Fibroblast of skin of scalp (primary cell): Measurements from ENCODE around the gene SULT2A1.
"Not testable (repeated sequence)": the region's sequence is repeated elsewhere in the genome, so short reads cannot be mapped to it uniquely, and the experiment has no call there.

Experiments
- DNase-seq: peaks from one replicate; pipeline ENCODE4 v3.0.0-alpha.2; 2013

Gene SULT2A1

GRCh38 chr19:47860602-47861297 lies 25.4 kb downstream of the SULT2A1 start:
- no peak for DNase-seq

- DNase-seq, result not testable (repeated sequence)
Measured at GRCh38 chr19:47859838-47860237, 26.3 kb downstream of the SULT2A1 start.

GRCh38 chr19:47858646-47859285 lies 27.3 kb downstream of the SULT2A1 start, which contains the start of gene TPRX2:
Gene TPRX2, plus strand, starts transcription at chr19:47859235. Its CDS starts 12 bp downstream, at chr19:47859247.
- not testable (repeated sequence) for DNase-seq

- DNase-seq, result not testable (repeated sequence)
Measured at GRCh38 chr19:47858231-47858630, 27.9 kb downstream of the SULT2A1 start.

GRCh38 chr19:47854459-47854858 lies 31.7 kb downstream of the SULT2A1 start:
- no peak for DNase-seq

GRCh38 chr19:47853003-47853402 lies 33.1 kb downstream of the SULT2A1 start:
- no peak for DNase-seq

GRCh38 chr19:47848823-47849473 lies 37.2 kb downstream of the SULT2A1 start:
- DNase-seq, result no peak

GRCh38 chr19:47848425-47848822 lies 37.7 kb downstream of the SULT2A1 start:
- DNase-seq, result no peak

GRCh38 chr19:47842941-47843340 lies 43.2 kb downstream of the SULT2A1 start:
- no peak for DNase-seq

GRCh38 chr19:47839913-47840312 lies 46.2 kb downstream of the SULT2A1 start:
- DNase-seq, result no peak

GRCh38 chr19:47839411-47839810 lies 46.7 kb downstream of the SULT2A1 start:
- DNase-seq, result no peak

GRCh38 chr19:47836038-47836437 lies 50.1 kb downstream of the SULT2A1 start:
- no peak for DNase-seq

GRCh38 chr19:47832723-47833122 lies 53.4 kb downstream of the SULT2A1 start:
- no peak for DNase-seq

- no peak for DNase-seq
Measured at GRCh38 chr19:47826800-47827199, 59.3 kb downstream of the SULT2A1 start.

GRCh38 chr19:47824396-47824795 lies 61.7 kb downstream of the SULT2A1 start:
- no peak for DNase-seq

GRCh38 chr19:47821460-47822020 lies 64.6 kb downstream of the SULT2A1 start, which contains the start of gene CRX:
Gene CRX, plus strand, starts transcription at chr19:47821937. Its CDS starts 12,507 bp downstream, at chr19:47834444.
- no peak for DNase-seq
